ENCODE results near the gene RBP3. TPM values are rescaled to one million over a fixed set of nuclear protein-coding genes. Genes with fewer than 3 reads are reported as not detected.

The RBP3 gene
- total and polyA plus RNA-seq, 2 donors (not counting 1 experiment from before 2014, with no cell fraction given) = not detected

- Histone ChIP-seq H3K4me1 (ENCODE audit: control insufficient read depth, extremely low read depth, insufficient read depth, low read length) (no peaks in the 10 kb centered on the region), H3K27me3 (ENCODE audit: control insufficient read depth, insufficient read depth, low read length) (peaks cover 6% of the 10 kb centered on the region), H2AFZ (ENCODE audit: low read length) (no peak overlapping the region), H3K9ac (ENCODE audit: insufficient read depth, low read length) (no peak overlapping the region), H3K4me2 (ENCODE audit: extremely low read depth, insufficient read depth, low read length) (no peak overlapping the region), H3K36me3 (ENCODE audit: control insufficient read depth, insufficient read depth, low read length) (no peaks in the 10 kb centered on the region), H3K27ac (ENCODE audit: insufficient read depth, low read length) (no peak overlapping the region), H3K4me3 (replicated peaks in 1 of 4; ENCODE audit: control extremely low read depth in 1 of 4, insufficient read depth in 1 of 4, low read depth in 3 of 4, low read length in 4 of 4) (no peak overlapping the region), H3K79me2 (ENCODE audit: control insufficient read depth, insufficient read depth, low read length) (no peaks in the 10 kb centered on the region), H3K9me3 (ENCODE audit: control insufficient read depth, insufficient read depth, low read depth, low read length) (no peaks in the 10 kb centered on the region), H4K20me1 (ENCODE audit: control insufficient read depth, extremely low read depth, insufficient read depth, low read length) (no peaks in the 10 kb centered on the region)
- DNase-seq (ENCODE audit: low read depth in 2 of 2) = no peak
- no peak for TF ChIP-seq EZH2 (IDR thresholded peaks at IDR 0.05; ENCODE audit: low read length, missing control alignments)
- no peak for TF ChIP-seq CTCF (conservative IDR thresholded peaks at IDR 0.05 in 1 of 2, IDR thresholded peaks at IDR 0.05 in 1 of 2; ENCODE audit: low read depth in 1 of 2, low read length in 2 of 2)
These were observed 40.7 kb downstream of the RBP3 start for GRCh38 chr10:47388879-47389278.

- Histone ChIP-seq H3K9me3 (ENCODE audit: control insufficient read depth, insufficient read depth, low read depth, low read length) (no peaks in the 10 kb centered on the region), H3K4me3 (replicated peaks in 1 of 4; ENCODE audit: control extremely low read depth in 1 of 4, insufficient read depth in 1 of 4, low read depth in 3 of 4, low read length in 4 of 4) (no peak overlapping the region), H3K4me2 (ENCODE audit: extremely low read depth, insufficient read depth, low read length) (no peak overlapping the region), H3K9ac (ENCODE audit: insufficient read depth, low read length) (no peak overlapping the region), H4K20me1 (ENCODE audit: control insufficient read depth, extremely low read depth, insufficient read depth, low read length) (no peaks in the 10 kb centered on the region), H3K4me1 (ENCODE audit: control insufficient read depth, extremely low read depth, insufficient read depth, low read length) (no peaks in the 10 kb centered on the region), H3K36me3 (ENCODE audit: control insufficient read depth, insufficient read depth, low read length) (no peaks in the 10 kb centered on the region), H3K27me3 (ENCODE audit: control insufficient read depth, insufficient read depth, low read length) (peaks cover 10% of the 10 kb centered on the region), H3K79me2 (ENCODE audit: control insufficient read depth, insufficient read depth, low read length) (no peaks in the 10 kb centered on the region), H3K27ac (ENCODE audit: insufficient read depth, low read length) (no peak overlapping the region), H2AFZ (ENCODE audit: low read length) (no peak overlapping the region)
- no peak for TF ChIP-seq EZH2 (IDR thresholded peaks at IDR 0.05; ENCODE audit: low read length, missing control alignments)
- no peak for TF ChIP-seq CTCF (conservative IDR thresholded peaks at IDR 0.05 in 1 of 2, IDR thresholded peaks at IDR 0.05 in 1 of 2; ENCODE audit: low read depth in 1 of 2, low read length in 2 of 2)
- DNase-seq (ENCODE audit: low read depth in 2 of 2) = no peak
These were observed 41.5 kb downstream of the RBP3 start for GRCh38 chr10:47389619-47390018.

- no peaks in the 10 kb centered on the region for H3K4me1 ChIP-seq (ENCODE audit: control insufficient read depth, extremely low read depth, insufficient read depth, low read length)
- H3K27me3 ChIP-seq (ENCODE audit: control insufficient read depth, insufficient read depth, low read length) = peaks cover 6% of the 10 kb centered on the region
- H3K9me3 ChIP-seq (ENCODE audit: control insufficient read depth, insufficient read depth, low read depth, low read length) = no peaks in the 10 kb centered on the region
- no peaks in the 10 kb centered on the region for H3K79me2 ChIP-seq (ENCODE audit: control insufficient read depth, insufficient read depth, low read length)
- no peak overlapping the region for H3K4me3 ChIP-seq (replicated peaks in 1 of 4; ENCODE audit: control extremely low read depth in 1 of 4, insufficient read depth in 1 of 4, low read depth in 3 of 4, low read length in 4 of 4)
- no peaks in the 10 kb centered on the region for H3K36me3 ChIP-seq (ENCODE audit: control insufficient read depth, insufficient read depth, low read length)
- H3K27ac ChIP-seq (ENCODE audit: insufficient read depth, low read length) = no peak overlapping the region
- DNase-seq (ENCODE audit: low read depth in 2 of 2) = peak; percentile 5 to 15
- no peak overlapping the region for H2AFZ ChIP-seq (ENCODE audit: low read length)
- H4K20me1 ChIP-seq (ENCODE audit: control insufficient read depth, extremely low read depth, insufficient read depth, low read length) = no peaks in the 10 kb centered on the region
- H3K4me2 ChIP-seq (ENCODE audit: extremely low read depth, insufficient read depth, low read length) = no peak overlapping the region
- no peak overlapping the region for H3K9ac ChIP-seq (ENCODE audit: insufficient read depth, low read length)
- TF ChIP-seq CTCF (conservative IDR thresholded peaks at IDR 0.05 in 1 of 2, IDR thresholded peaks at IDR 0.05 in 1 of 2; ENCODE audit: low read depth in 1 of 2, low read length in 2 of 2) = no peak
- TF ChIP-seq EZH2 (IDR thresholded peaks at IDR 0.05; ENCODE audit: low read length, missing control alignments) = no peak
These were observed 48.2 kb downstream of the RBP3 start for GRCh38 chr10:47396311-47396717.

All from fibroblast of lung (primary cell).